Measurements from ENCODE around the gene HS2ST1.

Gene HS2ST1

DNA sequence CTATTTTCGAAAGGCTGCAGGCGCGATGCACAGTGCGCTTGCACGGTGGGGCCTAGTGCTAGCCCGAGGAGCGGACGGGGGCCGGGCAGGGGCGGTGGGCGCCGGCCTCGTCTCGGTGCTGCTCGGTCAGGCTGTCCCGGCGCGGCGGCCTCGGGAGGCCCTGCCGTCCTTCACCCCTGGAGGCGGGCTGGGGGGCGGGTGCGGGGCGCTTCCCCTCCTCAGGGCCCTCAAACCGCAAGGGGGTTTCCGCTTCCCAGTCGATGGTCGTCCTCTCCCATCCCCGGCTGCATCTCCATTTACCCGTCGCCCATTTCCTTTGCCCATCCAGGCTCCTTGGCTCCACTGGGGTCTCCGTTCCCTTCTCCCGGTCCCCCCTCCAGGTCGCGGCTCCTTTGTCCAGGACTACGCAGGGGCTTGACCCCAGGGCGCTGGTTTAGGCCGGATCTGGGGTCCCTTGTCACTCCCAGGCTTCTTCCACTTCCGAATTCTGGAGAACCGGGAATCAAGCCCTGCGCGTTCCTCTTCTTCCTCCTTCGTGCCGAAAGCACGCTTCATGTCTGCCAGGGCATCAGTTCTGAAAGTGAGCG lies 217.9 kb downstream of the HS2ST1 start:
- no peak for DNase-seq (ENCODE audit: low read depth in 2 of 3, low spot score in 1 of 3)

DNA sequence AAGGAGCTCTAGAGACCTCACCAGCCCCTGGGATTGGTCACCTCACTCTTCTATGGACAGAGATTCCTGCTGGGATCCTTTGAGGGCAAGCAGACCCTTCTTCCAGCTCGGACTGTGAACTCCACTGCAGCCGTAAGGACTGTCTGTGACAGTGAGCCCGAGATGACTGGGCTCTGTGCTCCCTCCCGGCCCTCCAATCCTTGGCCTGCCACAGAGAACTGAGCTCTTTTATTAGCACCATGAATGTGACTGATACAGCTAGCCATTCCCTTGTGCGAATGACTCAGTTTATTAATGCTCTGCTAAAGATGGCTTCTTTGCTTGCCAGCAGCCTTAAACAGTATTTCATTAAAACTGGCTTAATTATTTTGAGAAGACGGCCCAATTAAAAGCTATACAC lies 219.6 kb downstream of the HS2ST1 start:
- DNase-seq (ENCODE audit: low read depth in 2 of 3, low spot score in 1 of 3): no peak

DNA sequence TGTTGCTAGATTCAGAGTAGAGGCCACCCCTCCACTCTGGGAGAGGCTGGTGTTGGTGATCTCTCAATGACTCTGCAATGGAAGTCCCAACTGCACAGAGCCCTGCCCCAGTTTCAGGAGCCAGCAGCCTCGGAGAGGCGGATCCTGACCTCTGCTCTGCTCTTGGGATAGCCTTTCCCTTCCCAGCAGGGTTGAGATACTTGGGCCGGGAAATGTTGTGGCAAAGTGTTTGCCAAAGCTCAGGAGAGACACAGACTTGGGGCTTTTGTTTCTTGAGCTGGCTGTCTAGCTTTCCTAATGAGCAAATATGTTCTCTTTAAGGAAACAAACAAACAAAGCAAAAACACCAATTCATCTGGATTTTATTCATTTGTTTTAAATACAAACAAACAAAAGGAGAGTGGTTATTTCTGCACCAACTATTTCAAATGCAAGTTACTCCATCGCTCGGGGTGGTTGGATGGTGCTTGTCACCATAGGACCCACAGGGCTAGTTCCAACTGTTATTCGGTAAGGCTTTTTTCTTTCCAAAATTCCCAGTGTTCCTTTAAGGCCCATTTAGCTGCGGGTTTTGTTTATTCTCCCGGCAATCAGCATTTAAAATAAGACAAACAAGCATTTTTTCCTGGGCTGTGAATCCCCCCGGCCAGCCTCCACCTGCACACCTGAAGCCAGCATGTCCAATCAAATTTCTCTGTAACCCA lies 220.3 kb downstream of the HS2ST1 start:
- DNase-seq (ENCODE audit: low read depth in 2 of 3, low spot score in 1 of 3): no peak

DNA sequence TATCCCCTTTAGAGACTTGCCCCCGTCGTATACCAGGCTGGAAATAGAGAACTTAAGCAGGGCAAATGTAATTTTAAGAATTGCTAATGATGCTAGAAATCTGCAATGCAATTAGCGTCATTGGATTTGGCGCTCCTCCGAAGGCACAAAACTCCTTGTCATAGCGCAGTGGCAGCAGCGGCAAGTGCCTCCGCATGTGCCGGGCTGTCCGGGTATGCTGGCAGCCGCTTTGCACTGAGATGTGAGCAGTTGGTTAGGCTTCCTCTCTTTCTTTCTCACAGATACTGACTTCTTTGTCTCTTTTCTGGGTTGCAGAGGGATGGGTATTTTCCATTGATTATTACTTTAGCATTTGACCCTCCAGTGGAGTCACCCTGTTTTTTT lies 220.9 kb downstream of the HS2ST1 start:
- DNase-seq (ENCODE audit: low read depth in 2 of 3, low spot score in 1 of 3): no peak

DNA sequence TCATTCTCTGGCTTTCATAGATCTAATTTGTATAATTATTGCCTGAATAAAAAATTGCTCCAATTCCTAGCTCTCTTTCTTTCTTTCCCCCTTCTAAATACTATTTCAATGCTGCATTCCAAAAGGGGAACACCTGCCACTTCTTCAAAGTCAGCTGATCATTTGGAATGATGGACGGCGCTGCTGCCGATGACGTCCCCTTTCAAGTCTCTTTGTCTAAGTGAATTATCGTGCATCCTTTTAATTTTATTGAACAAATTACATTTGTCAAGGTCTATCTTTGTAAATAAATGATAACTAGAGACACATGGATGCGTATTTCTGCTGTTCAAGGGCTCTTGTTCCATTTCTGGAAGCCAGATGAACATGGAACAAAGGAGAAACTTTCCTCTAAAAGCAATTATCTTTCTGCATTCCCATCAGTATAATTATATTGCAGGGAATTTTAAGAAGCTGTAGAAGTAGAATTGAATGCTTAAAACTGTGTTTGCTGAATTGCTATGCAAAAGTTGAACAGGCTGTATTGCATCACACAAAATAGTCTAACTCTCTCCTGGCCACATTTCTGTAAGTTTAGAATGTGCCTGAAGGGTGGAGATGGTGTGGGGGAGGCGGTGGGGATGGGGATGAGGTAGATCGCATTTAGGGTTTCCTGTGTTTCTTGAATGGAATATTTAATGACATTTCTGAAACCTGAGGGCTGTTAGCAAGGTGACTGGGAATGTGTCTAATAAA lies 222.3 kb downstream of the HS2ST1 start:
- no peak for DNase-seq (ENCODE audit: low read depth in 2 of 3, low spot score in 1 of 3)

DNA sequence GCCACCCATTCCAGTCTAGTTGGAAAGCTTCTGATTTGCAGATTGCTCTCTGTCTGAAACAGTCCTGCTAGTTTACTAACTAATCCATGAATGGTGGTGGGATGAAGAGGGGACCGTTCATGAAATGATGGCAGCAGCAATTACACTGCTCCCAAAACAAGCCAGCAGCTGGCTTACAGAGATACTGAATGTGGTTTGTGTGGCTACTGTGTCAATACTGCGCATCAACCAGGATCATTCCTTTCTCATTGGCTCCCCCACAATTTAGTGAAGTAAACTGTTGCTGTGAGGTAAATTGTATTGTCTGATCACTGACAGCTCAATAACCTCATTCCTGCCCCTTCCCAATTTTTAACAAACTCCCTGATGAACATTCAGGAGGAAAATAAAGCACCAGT lies 222.9 kb downstream of the HS2ST1 start:
- no peak for DNase-seq (ENCODE audit: low read depth in 2 of 3, low spot score in 1 of 3)

DNA sequence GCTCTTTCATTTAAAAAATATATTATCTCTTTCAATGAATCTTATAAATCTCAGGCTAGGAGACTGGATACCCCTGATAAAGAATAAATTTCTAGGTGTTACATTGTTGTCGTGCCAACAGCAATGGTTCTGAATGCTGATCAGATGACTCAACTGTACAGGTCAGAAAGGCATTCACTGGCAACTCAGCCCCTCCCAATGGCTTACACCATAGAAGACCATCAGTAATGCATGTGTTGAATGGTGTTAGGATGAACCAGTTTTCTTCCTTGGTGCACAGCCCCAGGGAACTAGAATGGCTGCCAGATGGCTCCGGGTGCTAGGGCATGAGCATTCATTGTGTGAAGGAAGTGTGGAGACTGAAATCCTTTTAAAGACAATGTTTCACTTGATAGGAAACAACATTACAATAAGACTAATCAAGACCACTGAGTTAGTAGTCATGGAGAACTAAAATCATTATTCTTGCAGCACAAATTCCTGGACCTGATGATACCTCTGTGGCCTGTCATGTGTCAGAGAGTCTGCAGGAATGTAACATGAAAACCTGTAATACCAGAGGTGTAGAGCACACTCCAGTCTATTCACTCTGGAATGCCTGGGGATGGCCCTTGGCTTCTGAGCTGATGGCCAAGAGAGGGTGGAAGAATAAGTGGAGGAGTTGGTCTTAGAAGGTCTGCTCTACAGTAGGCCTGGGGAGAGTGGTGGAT lies 226.6 kb downstream of the HS2ST1 start:
- no peak for DNase-seq (ENCODE audit: low read depth in 2 of 3, low spot score in 1 of 3)

DNA sequence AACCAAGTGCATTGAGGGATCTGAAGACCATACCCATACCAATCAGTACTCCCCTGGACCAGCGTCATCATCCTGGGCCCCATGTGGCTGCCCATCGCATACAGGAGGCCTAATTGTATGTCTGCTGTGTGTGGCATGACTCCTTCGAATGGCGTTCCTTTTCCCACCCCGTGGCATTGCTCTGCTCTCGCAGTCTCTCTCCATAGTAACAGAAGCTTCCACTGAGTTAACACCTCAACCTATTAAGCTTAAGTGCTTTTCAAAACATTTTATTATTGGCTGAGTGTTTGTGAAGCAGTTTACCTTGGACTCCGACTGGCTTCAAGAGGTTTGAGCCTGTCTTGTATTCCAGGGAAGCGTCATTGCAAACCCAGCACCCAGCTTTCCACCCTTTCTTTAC lies 227.1 kb downstream of the HS2ST1 start:
- no peak for DNase-seq (ENCODE audit: low read depth in 2 of 3, low spot score in 1 of 3)

DNA sequence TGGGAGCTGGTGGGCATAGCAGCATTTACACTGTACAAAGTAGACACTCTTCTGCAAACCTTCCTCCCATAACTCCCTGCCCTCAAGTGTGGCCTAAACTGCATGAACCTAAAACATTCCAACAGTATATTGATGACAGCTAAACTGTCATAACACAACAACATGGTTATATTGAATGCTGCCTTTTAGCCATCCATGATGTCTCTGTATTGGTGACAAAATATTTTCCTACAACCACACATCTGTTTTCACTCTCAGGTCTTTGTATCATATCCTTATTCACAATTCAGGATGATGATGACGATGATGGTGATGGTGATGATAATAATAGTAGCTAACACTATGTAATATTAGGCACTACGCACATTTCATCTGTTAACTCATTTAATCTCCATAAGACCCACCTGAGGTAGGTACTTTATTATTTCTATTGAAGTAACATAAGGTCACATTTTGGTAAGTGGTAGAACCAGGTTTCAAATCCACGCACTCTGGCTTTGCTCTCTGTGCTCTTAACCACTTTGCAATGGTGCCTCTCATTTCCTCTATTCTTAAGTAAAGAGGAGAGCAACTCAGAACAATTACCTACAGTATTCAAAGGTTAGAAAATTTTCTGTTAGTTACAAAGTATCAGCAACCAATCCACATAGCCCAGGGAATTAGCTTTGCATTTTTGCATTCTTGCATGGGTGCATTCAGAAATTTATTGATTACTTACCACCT lies 229.1 kb downstream of the HS2ST1 start:
- no peak for DNase-seq (ENCODE audit: low read depth in 2 of 3, low spot score in 1 of 3)

DNA sequence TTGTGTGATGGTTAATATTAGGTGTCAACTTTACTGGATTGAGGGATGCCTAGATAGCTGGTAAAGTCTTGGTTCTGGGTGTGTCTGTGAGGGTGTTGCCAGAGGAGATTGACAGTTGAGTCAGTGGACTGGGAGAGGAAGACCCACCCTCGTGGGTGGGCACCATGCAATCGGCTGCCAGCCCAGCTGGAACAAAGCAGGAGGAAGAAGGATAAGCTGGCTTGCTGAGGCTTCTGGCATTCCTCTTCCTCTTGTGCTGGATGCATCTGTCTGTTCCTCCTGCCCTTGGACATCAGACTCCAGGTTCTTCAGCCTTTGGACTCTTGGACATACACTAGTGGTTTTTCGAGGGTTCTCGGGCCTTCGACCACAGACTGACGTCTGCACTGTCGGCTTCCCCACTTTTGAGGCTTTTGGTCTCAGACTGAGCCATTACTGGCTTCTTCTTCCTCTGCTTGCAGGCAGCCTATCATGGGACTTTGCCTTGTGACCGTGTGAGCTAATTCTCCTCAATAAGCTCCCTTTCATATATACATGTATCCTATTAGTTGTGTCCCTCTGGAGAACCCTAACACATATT lies 230.0 kb downstream of the HS2ST1 start:
- DNase-seq (ENCODE audit: low read depth in 2 of 3, low spot score in 1 of 3): no peak

DNA sequence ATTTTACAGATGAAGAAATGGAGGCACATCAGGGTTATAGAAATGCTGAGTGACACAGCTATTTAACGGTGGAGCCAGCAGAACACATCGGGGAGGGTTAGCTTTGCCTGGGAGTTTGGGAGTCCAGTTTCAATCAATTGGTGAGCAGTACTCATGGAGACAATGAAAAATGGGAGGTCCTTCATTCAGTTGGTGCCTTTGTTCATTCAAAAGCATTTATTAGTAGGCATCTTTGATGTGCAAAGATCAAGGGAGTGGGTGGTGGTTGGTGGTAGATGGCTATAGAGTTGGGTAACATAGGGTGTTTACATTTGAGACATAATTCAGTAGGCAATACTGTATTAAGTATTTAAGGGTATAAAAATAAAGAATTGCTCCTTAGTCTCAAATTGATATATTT lies 230.5 kb downstream of the HS2ST1 start:
- no peak for DNase-seq (ENCODE audit: low read depth in 2 of 3, low spot score in 1 of 3)

DNA sequence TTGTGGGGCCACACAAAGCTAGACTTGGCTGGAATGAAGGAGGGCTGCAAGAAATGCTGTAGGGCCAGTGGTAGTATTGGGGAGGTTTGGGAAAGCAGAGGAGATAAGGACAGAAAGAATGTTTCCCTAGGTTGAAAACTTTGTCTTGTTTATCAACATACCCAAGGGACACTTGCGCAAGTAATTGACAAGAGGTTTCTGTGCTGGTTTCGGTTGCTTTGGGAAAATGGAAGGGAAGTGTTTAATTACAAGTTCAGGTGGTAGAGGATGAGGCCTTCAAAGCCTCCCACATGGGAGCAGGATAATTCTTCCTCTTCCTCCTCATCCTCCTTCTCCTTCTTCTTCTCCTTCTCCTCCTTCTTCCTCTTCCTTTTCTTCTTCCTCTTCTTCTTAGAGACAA lies 232.1 kb downstream of the HS2ST1 start:
- DNase-seq (ENCODE audit: low read depth in 2 of 3, low spot score in 1 of 3): no peak

DNA sequence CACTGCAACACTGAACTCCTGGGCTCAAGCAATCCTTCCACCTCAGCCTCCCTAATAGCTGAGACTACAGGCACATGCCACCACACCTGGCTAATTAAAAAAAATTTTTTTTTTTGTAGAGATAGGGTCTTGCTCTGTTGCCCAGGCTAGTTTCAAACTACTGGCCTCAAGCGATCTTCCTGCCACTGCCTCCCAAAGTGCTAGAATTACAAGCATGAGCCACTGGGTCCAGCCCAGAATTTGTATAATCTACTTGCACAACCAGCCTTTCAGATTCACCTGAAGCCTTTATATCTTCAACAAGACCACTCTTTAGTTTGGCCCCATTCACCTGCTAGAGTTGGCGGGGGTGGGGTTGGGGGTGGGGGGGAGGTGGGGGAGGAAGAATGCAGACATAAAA lies 232.6 kb downstream of the HS2ST1 start:
- DNase-seq (ENCODE audit: low read depth in 2 of 3, low spot score in 1 of 3): no peak

DNA sequence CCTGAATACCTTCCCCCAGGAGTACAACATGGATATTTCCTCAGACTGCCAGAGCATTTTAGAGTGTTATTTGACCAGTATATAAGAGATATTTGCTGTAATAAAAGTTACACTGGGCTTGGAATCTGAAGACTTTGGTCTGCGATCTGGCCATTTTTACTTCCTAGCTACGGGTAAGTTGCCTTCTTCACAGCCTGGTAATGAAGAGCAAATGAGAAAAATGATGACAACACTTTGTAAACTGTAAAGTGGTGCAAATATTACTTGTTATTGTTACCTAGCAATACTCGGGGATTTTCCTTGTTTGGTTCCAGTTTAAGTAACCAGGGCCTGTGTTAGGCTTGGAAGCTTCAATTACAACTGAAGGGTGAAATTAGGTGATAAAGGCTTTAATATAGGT lies 233.4 kb downstream of the HS2ST1 start:
- DNase-seq (ENCODE audit: low read depth in 2 of 3, low spot score in 1 of 3): no peak

DNA sequence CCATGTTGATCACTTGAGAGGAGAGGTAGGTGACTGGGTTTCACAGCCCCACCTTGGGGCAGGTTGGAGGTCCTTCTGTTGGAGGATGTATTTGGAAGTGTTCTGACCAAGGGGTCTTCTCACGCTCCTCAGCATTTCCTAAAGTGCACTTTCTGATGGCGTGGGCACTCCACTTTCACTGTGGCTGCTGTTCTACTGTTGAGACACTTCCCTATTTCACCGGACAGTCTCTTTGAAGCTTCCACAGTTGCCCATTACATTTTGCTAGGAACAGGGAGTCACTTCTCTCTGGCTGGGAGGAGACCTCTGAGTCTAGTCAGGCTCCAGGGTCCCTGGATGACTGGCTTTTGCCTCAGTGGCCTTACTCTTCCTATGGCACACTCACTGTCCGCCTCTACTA lies 234.2 kb downstream of the HS2ST1 start:
- no peak for DNase-seq (ENCODE audit: low read depth in 2 of 3, low spot score in 1 of 3)

DNA sequence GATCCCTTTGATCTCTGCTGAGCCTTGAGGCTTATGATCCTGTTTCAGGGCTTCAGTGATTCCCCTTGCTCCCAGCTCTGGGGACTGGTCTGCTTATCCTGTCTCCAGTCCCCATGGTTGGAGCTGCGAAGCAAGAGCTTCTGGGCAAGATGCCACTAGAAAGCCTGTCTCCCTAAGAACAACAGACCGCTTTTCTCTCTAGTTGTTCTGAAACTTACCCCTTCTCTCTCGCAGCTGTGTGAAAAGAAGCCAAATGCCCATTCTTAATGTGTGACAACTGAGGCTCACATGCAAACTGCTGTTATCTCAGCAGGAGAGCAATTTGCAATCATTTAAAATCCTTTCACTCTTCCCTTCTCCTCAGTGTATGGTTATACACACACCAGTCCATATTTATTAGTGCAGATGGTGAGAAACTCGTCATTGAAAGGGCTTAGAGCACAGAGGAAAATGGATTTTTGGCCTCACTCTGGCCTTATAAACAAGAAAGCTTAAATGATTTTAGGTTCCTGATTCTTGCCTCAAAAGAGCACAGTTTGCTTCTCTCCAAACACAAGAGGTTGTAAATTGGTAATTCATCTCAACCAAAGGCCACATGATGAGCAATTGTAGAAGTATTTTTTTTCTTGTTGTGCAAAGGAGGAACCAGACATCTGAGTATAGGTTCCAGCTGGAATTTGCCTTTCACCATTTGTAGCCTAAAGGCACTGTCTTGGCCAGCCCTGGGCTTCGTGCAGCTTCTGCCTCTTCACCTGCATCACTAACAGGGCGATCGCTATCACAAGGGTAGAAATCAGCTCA lies 235.0 kb downstream of the HS2ST1 start:
- DNase-seq (ENCODE audit: low read depth in 2 of 3, low spot score in 1 of 3): no peak

DNA sequence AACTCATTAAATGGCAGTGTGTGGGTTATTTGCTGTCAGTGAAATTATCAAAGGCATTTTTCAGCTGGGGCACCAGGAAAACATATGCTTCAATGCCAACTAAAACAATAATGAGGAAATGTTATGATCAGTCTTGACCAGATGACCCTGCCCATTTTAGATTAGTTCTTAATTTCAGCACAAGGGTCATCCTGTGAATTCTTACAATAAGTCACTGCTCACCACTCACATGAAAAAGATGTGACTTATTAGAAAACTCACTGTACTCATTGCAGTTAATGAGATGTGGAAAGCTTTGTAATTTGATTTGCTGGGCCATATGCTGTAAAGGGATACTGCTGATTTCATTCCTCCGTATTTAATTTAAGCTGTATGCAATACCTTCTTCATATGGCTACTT lies 235.7 kb downstream of the HS2ST1 start:
- DNase-seq (ENCODE audit: low read depth in 2 of 3, low spot score in 1 of 3): no peak

DNA sequence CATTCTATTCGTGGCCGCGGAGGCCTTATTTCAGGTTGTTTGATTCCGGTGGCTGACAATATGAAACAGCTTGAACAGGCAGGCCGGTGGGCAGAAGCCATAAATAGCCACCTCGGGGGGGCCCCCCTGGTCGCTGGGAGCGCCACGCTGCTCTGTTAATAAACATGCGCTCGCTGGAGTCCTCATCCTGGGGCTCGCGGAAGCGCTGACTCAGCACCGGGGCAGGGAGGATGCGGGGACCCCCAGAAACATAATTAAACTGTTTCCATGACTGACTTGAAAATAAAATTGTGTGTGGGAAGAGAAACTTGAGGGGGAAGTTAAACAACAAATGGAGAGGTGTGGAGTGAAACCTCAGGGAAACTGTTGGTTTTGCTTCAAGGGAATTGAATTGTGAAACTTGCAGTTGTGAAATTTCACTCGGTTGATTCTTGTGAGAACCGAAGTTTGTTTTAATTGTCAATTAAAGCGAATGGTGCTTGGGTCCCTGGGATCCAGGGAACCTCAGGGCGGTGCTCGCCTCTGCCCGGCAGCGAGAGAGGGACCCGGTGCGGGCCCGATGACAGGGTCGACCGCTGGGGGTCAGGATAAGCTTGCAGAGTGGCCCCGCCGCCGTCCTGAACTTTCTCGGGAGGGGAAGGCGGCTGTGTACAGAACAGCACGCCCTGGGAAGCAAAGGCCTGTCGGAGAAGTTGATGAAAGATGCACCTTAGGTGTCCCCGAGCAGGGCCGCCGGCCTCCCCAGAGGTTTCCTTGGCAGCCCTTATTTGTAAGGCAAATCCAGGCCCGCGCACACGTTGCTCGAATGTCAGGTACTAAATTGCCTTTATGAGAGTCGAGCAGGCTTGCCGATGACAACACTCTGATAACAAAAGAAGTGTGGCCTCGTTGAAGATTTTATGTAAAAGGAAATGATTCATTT lies 237.3 kb downstream of the HS2ST1 start:
- DNase-seq (ENCODE audit: low read depth in 2 of 3, low spot score in 1 of 3): peak; percentile 23 to 25 (median 23)

DNA sequence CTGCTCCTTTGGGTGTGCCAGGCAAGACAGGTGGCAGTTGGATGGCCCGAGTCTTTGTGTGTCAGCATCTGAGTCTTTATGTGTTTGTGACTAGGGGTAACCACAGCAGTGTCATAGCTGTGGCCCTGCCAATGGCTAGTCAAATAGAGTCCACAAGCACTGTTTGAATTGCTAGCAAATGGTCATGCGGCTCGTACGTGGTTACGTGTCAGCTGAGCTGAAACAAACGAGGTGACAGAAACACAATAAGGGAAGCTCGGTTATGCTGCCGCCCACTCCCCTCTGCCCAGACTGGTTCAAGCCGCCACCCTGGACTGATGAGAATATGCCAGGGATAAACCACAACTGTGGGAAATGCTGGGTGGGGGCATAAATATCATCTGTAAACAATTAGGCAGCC lies 239.9 kb downstream of the HS2ST1 start:
- DNase-seq (ENCODE audit: low read depth in 2 of 3, low spot score in 1 of 3): no peak
